Measurements from ENCODE around the gene UPK3B.
A peak's percentile ranks its signal among the peaks of the same experiment; 100 is the strongest.
"Not testable (repeated sequence)": the region's sequence is repeated elsewhere in the genome, so short reads cannot be mapped to it uniquely, and the experiment has no call there.

UPK3B gene

GRCh38 chr7:76505168-76506080 is 4.9 kb upstream of the UPK3B start:
- TF ChIP-seq CTCF (IDR thresholded peaks at IDR 0.05; ENCODE audit: low read depth, low read length) = no peak
- no peak for DNase-seq (ENCODE audit: low read depth in 2 of 2)
- H3K4me3 ChIP-seq (replicated peaks in 1 of 2; ENCODE audit: low read depth in 2 of 2, low read length in 2 of 2) = no peak overlapping the region

GRCh38 chr7:76506081-76506440 is 4.3 kb upstream of the UPK3B start:
- no peak for DNase-seq (ENCODE audit: low read depth in 2 of 2)
- TF ChIP-seq CTCF (IDR thresholded peaks at IDR 0.05; ENCODE audit: low read depth, low read length) = no peak
- no peak overlapping the region for H3K4me3 ChIP-seq (replicated peaks in 1 of 2; ENCODE audit: low read depth in 2 of 2, low read length in 2 of 2)

- H3K4me3 ChIP-seq (replicated peaks in 1 of 2; ENCODE audit: low read depth in 2 of 2, low read length in 2 of 2); DNase-seq (ENCODE audit: low read depth in 2 of 2): not testable (repeated sequence)
These were observed 3.7 kb upstream of the UPK3B start for GRCh38 chr7:76506643-76507042.

- no peak overlapping the region for H3K4me3 ChIP-seq (replicated peaks in 1 of 2; ENCODE audit: low read depth in 2 of 2, low read length in 2 of 2)
- DNase-seq (ENCODE audit: low read depth in 2 of 2) = peak in 1 of 2 donors; percentile 44
- TF ChIP-seq CTCF (IDR thresholded peaks at IDR 0.05; ENCODE audit: low read depth, low read length) = no peak
These were observed 2.5 kb upstream of the UPK3B start for GRCh38 chr7:76507723-76508406.

- H3K4me3 ChIP-seq (replicated peaks in 1 of 2; ENCODE audit: low read depth in 2 of 2, low read length in 2 of 2); DNase-seq (ENCODE audit: low read depth in 2 of 2): not testable (repeated sequence)
These were observed 1.0 kb downstream of the UPK3B start for GRCh38 chr7:76511200-76511910.

- DNase-seq (ENCODE audit: low read depth in 2 of 2); H3K4me3 ChIP-seq (replicated peaks in 1 of 2; ENCODE audit: low read depth in 2 of 2, low read length in 2 of 2): not testable (repeated sequence)
These were observed 1.8 kb downstream of the UPK3B start for GRCh38 chr7:76511911-76512885.

GRCh38 chr7:76512941-76513816 is 2.8 kb downstream of the UPK3B start:
- DNase-seq (ENCODE audit: low read depth in 2 of 2) = no peak
- H3K4me3 ChIP-seq (replicated peaks in 1 of 2; ENCODE audit: low read depth in 2 of 2, low read length in 2 of 2) = no peak overlapping the region
- peak; percentile 44 for TF ChIP-seq CTCF (IDR thresholded peaks at IDR 0.05; ENCODE audit: low read depth, low read length)

All from cardiac fibroblast (primary cell).